Hippocampal formation (tissue), 2 donors: ENCODE data around the gene ZDHHC19.
"Not testable (repeated sequence)": the region's sequence is repeated elsewhere in the genome, so short reads cannot be mapped to it uniquely, and the experiment has no call there.

Experiments used
- DNase-seq, 2 donors: peaks; one replicate each; lab custom pipeline; 2025; lab: John Stamatoyannopoulos, UW

The ZDHHC19 gene

DNA sequence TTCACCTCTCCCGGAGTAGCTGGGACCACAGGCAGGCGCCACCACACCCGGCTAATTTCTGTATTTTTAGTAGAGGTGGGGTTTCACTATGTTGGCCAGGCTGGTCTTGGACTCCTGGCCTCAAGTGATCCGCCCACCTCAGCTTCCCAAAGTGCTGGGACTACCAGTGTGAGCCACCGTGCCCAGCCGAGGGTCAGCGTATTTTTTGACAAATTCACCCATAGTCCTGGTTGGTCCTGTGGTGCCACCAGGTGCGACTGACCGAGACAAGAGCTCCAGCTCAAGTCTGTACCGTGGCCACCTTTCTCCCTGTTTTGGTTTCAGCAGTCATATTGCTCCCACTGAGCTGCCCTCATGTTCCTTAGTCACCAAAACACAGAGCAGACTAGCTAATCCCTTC is 13.9 kb upstream of the ZDHHC19 start:
- DNase-seq = no peak

DNA sequence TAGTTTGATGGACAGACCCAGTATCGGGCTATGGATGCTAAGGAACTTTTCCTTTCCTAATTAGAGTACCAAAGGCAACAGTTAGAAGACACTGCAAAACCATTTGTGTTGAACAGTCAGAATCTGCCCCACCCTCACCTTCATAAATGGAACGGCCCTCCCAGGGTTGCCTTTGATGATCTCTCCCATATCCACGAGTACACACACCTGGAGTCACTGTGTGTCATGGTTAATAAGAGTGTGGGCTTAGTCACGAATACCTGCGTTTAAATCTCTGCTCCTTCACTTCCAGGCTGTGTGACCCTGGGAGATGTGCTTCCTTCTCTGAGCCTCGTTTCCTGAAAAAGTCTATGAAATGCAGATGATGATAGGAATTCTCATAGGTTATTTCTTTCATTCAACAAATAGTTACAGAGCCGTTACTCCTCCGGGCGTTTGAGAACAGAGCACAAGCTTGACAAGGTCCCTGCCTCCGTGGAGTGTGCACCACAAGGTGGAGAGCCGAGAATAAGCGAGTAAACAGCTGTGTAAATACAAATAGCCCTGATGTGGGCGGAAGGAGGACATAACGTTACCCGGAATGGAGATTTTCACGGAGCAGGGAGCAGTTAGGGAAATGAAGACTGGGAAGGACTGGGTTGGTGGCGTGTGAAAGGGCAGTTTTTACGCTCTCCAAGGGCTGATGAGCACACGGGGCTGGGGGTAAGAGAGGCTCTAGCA is 11.8 kb upstream of the ZDHHC19 start:
- DNase-seq = no peak

DNA sequence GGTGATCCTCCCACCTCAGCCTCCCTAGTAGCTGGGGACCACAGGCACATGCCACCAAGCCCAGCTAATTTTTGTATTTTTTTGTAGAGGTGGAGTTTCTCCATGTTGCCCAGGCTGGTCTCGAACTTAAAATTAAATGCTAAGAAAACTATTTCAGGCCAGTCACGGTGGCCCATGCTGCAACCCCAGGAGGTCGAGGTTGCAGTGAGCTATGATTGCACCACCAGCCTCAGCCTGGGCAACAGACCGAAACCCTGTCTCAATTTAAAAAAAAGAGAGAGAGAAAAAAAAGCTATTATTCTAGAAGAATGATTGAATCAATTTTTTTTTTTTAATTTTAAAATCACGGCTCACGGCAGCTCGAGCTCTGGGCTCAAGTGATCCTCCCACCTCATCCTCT is 9.8 kb upstream of the ZDHHC19 start:
- no peak for DNase-seq

DNA sequence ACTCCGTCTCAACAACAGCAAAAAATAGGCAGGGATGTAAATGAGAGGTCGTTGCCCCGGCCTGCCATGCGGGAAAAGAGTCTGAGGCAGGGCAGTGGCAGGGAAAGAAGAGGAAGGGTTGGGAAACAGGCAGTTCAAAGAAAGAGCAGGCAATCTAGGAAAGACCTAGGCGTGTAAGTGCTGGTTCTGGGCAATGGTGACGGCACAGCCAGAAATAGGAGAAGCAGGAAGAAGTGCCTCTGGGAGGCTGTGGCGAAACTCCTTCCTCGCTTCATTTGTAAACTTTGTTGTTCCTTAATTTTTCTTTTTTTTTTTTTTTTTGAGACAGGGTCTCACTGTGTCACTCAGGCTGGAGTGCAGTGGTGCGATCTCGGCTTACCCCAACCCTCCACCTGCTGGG is 9.4 kb upstream of the ZDHHC19 start:
- DNase-seq = no peak

DNA sequence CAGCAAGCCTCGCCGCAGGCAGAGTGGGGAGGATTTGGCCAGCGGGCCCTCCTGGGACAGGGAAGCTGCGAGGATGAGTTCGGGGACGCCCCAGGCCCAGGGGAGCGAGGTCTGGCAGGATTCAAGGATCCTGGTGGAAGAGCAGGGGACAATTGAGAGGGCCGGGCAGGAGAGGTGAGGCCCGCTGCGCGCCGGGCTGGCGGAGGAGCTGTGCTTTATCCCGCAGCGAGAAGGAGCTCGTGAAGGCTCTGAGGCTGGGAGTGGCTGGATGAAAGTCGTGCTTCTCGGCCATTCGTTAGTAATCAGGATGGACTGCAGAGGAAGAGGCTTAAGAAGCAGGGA is 8.7 kb upstream of the ZDHHC19 start:
- DNase-seq = no peak

DNA sequence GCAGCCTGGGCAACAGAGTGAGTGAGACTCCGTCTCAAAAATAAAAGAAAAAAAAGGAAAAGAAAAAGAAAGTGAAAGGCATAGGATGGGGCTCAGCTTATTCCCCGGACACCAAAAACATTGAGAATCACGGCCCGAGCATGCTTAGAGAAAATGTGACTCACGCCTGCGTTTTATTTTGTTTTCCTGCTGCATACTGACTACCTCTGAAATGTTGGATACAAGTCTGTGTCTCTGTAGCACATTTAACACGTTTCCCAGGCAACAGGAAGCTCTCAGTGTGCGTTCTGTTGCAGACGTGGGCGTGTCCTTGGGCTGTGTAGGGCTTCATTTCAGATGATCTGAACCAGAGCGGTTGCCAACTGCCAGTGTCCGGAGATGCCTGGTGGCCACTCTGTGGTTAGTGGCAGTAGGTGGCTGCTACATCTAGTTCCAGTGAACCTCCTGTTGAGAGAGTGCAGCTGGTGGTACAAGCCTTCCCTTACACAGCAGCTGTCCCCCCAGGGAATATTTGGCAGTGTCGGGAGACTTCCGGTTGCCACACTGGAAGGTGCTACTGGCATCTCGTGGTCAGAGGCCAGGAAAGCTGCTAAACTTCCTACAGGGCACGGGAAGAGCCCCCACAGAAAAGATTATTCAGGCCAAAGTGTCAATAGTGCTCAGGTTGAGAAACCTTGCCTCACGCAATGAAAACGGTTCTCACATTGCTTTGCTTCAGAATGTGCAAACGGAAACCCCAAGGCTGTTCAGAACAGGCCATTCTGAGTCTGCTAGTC is 8.2 kb upstream of the ZDHHC19 start:
- DNase-seq = peak; percentile 42 to 51

DNA sequence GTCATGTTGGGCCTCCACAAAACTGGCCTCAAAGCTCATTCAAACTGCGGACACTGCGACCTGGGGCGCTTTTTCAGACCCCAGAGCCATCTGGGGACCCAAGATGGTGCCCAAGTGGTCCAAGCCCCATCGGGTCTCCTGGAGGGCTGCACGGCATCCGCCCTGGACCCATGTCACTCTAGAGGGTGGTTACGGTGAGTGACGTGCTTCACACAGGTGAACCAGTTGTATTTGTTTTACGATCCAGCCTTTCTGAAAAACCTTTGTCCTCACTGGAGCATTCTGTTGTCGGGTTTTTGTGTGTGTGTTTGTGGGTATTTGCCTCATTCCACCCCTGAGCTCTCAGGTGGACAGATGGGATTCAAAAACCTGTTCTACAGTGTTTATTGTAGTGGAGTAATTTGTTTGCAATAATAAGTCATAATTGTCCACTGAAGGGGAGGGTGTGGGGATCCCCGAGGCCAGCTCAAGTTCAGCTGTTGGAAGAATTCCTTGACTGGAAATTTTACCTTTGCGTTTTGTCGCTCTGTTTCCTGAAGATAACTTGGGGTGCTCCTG is 7.0 kb upstream of the ZDHHC19 start:
- no peak for DNase-seq

DNA sequence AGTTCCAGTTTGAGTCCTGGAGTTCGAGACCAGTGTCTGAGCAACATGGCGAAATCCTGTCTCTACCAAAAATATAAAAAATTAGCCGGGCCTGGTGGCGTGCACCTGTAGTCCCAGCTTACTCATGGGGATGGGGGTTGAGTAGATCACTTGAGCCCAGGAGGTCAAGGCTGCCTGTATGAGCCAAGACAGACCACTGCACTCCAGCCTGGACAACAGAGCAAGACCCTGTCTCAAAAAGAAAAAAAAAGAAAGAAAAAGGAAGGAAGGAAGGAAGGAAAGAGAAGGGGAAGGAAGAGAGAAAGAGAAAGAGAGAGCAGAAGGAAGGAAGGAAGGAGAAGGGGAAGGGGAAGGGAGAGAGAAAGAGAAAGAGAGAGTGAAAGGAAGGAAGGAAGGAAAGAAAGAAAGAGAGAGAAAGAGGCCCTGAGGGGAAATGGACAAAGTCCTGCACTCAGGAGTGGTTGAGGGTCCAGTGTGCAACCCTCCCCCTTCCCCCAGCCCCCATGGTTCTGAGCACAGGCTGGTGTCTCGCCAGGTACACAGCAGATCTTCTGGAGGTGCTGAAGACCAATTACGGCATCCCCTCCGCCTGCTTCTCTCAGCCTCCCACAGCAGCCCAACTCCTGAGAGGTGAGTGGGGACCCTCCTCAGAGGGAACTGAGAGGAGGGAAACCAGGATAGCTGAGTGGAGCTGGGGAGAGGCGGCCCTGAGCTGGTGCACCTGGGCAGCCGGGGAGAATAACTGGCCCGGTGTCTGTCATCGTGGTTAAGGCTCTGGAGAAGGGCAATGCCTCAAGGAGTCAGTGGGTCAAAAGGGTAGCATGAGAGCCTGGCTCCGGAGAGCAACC is 6.3 kb upstream of the ZDHHC19 start:
- no peak for DNase-seq

DNA sequence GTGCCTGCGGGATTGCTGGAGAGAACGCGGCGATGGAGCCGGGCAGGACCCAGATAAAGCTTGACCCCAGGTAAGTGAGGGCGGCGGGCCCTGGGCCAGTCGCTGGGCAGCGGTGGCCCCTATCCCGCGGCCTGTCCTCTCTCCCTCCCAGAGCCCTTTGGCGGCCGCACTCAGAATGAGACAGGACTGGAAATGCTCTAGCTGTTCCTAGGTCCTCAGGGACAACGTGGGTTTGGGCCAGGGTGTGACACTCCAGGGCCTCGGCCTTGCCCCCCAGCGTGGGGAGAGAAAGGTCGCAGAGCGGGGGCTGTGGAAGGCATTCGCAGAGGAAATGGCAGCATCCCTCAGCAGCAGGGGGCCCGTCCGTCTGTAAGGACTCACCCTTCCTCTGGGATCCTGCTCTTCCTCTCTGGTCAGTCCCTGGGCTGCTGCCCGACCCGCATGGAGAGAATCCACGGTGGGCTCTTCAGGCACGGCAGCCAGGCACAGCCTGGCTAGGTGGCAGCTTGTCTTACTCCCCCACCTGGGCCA is 5.5 kb upstream of the ZDHHC19 start:
- no peak for DNase-seq

DNA sequence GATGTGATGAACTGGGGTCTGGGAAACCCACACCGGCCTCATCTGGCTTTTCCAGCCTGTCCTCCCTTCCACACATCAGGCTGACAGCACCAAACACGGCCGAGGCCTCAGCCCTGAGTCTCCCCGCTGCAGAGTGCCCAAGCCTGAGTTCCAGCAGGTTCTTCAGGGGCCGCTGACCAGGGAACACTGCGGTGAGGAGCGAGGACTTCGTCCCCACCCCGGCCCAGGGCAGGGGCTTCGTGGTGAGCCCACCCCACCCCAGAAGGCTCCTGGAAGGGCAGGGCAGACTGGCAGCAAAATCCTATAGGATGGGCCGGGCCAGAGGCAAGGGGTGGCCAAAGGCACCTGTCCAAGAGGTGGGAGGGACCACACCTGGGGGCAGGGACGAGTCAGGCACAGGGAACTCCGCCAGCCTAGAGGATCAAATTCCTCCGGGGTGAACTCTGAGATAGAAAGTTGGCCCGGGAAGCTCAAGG is 4.9 kb upstream of the ZDHHC19 start, which contains the start of gene SLC51A:
Gene SLC51A (plus strand): TSS at position 446 of the 476 bp plus-strand sequence. CDS start 179 bp downstream, outside the sequence.
- DNase-seq = no peak

DNA sequence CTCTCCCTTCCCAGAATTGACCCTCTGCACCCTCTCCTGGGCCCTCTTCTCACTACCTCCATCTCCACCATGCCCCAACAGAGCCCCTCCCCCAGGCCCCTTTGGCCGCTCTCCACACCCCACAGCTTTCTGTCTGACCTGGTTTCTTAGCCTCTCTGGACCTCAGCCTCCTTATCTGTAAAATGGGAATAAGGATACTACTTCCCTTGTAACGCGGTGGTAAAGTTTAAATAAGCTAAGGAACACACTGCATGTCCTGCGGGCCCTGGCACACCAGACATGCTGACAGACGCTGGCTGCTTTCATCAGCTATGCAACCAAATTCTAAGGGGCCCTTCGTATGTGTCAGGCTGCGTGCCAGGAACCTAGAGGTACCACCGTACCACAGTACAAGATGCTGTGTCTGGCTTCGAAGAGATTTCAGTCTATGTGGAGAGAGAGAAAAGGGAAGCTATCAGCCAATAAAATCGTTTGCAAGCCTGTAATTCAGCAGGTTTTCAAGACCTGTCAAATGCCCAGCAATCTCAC is 4.4 kb upstream of the ZDHHC19 start:
- DNase-seq = no peak

DNA sequence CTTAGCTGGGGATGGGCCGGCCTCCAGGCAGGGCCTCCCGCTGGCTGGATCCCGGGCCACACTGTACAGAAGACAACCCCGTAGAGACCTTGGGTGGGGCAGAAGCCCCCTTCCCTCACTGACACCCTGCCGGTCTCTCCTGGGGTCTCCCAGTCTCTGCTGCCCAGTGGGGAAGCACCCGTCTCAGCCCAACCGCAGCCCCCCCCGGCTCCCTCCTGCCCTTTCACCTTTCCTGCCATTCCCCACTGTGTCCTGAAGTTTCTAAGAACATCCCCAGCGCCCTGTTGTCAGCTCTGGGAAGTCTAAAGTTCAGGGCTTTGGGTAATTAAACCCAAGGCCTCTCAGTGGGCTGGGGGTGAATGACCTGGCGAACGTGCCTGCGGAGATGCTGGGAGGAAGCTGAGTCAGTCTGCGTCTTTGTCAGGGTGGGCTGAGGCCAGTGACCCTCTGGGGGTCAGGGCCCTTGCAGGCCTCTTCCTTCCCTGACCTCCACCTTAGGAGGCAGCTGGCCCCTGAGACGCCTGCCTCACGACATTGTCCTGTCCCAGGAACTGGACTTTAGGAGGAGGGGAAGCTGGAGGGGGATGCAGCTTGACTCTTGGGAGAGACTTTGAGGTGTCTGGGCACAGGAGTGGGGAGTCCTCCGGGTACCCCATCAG is 3.7 kb upstream of the ZDHHC19 start:
- no peak for DNase-seq

DNA sequence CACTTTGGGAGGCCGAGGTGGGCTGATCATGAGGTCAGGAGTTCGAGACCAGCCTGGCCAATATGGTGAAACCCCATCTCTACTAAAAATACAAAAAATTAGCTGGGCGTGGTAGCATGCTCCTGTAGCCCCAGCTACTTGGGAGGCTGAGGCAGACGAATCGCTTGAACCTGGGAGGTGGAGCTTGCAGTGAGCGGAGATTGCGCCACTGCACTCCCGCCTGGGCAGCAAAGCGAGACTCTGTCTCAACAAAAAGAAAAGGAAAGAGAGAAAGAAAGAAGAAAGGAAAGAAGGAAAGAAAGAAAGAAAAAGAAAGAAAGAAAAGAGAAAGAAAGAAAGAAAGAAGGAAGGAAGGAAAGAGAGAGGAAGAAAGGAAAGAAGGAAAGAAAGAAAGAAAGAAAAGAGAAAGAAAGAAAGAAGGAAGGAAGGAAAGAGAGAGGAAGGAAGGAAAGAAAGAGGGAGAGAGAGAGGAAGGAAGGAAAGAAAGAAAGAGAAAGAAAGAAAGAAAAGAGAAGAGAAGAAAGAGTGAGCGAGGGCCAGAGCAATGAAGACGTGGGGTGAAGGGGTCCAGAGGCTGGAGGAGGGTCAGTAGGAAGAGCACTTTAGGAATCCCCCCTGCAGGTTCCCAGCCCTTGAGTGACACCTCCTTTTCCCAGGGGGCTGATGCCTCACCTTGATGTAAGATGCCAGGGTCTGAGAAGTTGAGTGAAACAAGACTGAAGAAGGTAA is 1.1 kb downstream of the ZDHHC19 start:
- DNase-seq = not testable (repeated sequence)

DNA sequence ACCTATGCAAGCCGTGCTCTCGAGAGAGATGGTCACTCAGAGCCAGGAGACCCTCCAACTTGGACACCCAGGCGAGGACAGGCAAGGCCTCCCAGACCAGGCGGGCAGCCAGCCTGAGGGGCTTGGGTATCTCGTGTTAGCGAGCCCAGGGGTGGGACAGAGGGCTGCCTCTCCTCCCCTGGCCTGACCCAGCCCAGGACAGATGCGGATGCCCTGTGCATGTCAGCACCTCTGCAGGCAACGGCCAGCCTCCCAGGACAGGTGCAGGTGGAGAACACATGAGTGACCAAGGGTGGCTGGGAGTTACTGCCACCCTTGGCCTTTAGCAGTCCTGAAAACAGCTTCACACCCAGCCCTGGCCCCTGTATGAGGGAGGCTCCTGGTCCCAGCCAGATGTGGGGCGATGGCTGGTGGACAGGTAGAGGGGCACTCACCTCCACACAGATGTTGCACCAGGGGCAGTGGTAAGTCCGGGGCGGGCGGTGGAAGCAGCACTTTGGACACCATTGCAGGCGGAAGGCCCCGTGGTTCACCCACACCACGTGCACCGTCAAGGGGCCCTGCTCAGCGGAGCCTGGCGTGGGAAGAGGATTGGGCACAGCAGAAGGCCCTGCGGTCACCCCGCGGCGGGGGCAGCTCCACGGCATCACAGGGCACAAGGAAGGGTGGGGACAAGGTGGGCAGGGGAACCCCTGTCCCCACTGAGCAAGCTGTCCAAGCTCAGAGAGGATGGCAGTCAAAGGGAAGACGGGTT is 2.1 kb downstream of the ZDHHC19 start:
- DNase-seq = no peak

DNA sequence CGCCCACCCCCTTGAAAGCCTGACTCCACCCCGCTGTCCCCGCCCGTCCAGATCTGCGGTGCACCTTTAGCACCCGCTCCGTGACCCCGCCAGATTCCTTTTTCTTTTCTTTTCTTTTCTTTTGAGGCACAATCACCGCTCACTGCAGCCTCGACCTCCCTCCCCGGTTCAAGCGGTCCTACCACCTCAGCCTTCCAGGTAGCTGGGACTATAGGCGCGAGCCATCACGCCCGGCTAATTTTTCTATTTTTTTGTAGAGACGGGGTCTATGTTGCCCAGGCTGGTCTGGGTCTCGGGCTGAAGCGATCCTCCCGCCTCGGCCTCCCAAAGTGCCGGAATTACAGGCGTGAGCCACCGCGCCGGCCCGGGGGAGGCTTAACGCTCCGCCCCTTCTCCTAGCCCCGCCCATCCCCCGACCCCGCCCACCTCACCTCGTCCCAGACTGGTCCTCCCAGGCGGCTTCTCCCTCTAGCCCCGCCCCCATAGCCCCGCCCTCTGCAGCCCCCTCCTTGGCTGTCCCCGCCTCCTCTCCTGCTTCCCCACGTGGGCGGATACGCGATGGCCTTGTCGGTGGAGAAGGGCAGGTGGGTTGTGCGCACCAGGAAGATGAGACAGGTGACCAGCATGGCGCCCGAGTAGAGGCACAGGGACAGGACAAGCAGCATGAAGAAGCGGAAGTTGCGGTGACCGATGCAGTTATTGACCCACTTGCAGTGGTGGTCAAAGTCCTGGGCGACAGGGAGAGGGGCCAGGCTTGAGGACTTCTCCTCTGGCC is 3.2 kb downstream of the ZDHHC19 start:
- DNase-seq = no peak

DNA sequence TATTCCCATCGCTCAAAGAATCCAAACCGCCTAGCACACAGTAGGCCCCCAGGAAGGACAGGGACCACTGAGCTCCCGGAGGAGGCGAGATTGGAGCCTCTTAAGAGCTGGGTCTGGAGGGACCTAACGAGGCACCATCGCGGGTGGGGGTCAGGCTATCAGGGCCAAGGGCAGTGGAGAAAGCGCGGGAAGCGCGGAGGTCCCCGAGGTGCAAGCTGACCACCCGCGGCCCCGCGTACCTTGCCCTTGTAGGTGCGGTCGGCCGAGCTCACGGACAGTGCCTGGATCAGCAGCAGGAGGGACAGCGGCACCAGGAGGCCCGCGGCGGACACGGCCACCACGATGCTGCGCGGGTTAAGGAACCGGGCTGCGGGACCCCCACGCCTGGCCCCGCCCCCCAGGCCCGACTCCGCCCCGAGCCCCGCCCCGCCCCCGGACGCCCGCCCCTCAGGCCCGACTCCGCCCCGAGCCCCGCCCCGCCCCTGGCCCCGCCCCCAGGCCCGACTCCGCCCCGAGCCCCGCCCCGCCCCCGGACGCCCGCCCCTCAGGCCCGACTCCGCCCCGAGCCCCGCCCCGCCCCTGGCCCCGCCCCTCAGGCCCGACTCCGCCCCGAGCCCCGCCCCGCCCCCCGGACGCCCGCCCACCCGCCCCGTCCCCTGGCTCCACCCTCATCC is 3.9 kb downstream of the ZDHHC19 start:
- DNase-seq = no peak

DNA sequence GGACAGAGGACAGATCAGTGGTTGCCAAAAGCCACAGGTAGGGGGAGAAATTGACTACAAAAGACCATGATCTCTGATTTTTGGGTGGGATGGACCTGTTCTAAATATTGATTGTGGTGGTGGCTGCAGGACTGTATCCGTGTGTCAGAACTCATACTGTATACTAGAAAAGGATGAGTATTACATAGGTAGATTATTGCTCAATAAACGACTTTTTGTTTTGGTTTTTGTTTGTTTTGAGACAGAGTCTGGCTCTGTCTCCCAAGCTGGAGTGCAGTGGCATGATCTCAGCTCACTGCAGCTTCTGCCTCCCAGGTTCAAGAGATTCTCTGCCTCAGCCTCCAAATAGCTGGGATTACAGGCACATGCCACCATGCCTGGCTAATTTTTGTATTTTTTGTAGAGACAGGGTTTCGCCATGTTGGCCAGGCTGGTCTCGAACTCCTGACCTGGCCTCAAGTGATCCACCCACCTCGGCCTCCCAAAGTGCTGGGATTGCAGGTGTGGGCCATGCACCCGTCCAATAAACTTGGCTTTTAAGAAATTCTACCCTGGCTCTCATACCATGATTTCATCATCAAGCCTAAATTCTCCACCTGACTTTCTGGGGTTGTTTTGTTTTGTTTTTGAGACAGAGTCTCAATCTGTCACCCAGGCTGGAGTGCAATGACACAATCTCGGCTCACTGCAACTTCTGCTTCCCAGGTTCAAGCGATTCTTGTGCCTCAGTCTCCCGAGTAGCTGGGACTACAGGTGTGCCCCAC is 5.6 kb downstream of the ZDHHC19 start:
- DNase-seq = not testable (repeated sequence)
